GM19463 (cell line): ENCODE results near the gene LRBA.
A peak's percentile ranks its signal among the peaks of the same experiment; 100 is the strongest.
"Not testable (repeated sequence)": the region's sequence is repeated elsewhere in the genome, so short reads cannot be mapped to it uniquely, and the experiment has no call there.

ENCODE experiments used
- ATAC-seq: cut with Tn5 transposase; IDR thresholded peaks from one replicate; pipeline ENCODE4 v1.9.1; 2021; ENCODE audit warnings: mild to moderate bottlenecking, moderate library complexity; ENCODE audit not compliant: unreplicated experiment

LRBA gene

DNA sequence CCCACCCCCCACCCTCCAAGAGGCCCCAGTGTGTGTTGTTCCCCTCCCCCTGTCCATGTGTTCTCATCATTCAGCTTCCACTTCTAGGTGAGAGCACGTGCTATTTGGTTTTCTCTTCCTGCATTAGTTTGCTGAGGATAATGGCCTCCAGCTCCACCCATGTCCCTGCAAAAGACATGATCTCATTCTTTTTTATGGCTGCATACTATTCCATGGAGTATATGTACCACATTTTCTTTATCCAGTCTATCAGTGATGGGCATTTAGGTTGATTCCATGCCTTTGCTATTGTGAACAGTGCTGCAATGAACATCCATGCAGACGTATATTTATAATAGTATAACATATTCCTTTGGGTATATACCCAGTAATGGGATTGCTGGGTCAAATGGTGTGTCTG is 628.7 kb downstream of the LRBA start:
- not testable (repeated sequence) for ATAC-seq

DNA sequence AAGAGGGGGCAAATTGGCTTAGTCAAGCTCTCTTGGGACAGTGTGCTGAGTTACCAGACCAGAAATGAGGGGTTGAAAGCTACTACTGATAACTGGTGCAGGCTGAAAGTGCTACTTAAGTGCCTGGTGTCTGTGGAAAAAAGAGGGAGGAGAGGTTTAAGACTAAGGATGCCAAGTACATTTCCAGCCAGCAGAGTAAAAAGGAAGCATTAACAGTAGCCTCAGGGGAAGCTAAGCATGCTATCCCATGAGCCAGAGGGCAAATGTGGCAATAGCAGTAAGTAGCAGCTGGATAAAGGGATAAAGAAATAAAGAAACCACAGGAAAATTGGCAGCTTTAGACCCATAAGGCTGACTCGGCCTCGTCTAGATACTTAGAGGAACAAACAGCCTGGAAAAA is 629.5 kb downstream of the LRBA start:
- ATAC-seq: no peak

DNA sequence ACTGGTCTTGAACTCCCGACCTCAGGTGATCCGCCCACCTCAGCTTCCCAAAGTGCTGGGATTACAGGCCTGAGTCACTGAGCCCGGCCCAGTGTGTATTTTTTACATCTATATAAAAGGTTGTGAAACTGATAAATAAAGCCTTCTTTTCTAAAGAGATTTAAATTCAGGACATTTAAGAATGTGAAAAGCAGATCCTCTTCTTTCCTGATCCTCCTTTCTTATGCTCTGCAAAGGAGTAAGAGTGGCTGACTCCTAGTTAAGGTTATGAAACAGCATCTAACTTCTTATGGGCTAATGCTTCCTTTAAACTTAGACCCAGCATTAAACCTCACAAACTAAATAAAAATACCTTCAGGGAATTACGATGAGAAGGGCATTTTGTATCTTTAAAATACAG is 630.8 kb downstream of the LRBA start:
- no peak for ATAC-seq

DNA sequence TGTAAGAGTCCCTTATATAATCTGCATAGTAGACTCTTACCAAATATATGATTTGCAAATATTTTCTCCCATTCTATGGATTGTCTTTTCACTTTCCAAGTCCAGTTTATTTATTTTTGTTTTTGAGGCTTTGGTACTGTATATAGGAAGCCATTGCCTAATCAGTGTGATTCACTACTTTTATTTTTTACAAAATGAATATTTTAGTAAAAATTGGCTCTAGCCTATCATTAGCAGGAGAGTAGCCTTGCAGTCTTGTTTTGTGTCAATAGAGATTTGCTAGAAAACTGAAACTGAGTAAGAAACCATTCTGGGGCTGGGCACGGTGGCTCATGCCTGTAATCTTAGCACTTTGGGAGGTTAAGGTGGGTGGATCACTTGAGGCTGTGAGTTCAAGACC is 633.1 kb downstream of the LRBA start:
- no peak for ATAC-seq

DNA sequence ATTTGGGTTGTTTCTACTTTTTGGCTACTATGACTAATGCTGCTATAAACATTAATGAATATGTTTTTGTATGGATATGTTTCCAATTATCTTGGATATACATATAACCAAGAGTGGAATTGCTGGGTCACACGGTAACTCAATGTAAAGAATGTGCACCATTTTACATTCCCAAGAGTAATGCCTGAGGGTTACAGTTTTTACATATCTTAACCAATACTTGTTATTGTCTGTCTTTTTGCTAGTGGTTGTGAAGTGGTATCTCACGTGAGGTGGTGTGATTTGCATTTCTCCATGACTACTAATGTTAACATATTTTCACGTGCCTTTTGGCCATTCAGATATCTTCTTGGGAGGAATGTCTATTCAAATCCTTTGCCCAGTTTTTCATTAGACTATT is 633.5 kb downstream of the LRBA start:
- ATAC-seq: no peak

DNA sequence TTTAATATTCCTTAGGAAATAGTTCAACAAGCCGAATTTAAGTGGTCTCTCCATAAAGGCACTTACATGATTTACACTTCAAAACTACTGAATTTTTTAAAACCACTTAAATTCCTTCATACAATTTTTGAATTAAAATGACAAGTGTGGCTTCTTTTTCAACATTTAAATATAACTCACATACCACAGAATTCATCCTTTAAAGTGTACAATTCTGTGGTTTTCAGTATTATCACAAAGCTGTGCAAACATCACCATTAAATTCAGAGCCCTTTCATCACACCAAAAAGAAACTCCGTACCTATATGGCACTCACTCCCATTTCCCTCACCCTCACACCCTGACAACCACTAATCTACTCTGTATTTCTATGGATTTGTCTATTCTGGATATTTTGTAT is 634.0 kb downstream of the LRBA start:
- no peak for ATAC-seq

DNA sequence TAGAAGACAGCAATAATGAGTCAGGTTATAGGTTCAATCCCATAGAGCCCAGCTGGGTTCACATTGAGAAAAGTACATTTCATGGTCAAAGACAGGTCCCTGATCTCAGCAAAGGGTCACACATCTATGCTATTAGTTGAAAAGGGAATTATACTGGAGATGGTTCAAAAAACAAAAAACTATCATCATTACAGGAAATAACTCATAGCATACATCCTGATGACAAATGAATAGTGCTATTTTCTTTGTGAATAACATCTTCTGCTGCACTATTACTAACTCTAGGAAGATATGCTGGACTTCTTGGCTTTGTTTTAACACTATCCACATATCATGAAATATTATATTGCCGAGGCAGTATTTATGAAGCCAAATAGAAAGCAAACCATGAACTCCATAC is 635.6 kb downstream of the LRBA start:
- ATAC-seq: no peak

DNA sequence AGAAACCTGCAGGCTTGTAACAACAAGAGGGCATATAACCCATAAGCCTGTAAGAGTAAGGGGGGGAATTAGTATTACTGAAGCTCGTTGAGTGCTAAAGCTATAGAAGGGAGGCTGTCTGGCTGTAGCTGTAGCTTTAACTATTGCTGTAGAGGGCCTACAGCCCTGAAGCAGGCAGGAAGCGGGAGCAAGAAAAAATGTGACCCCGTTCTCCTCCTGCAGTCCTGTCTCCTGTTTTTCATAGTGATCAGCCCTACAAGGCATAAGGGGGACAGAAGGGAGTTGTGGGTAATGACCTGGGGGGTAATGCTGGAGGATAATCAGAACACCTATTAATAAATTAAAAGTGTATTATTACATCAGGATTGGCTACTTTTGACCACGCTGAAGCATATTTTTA is 640.1 kb downstream of the LRBA start:
- ATAC-seq: no peak

DNA sequence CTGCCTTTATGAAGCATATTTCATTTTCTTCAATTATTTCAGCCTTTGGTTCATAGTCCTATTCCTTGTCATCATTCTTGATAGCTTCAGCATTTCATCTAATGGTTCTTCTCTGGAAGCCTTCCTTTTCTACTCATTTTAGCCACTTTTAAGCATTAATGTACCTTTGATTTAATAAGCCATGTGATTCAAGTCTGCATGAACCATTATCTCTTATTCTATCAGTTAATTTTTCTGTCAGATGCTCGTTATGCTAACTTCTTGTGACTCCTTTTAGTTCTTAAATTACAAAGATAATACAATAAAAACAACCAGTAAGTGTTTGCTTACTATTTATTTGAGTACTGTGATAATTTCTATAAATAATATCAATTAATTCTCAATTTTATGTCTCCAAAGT is 643.2 kb downstream of the LRBA start:
- ATAC-seq: no peak

DNA sequence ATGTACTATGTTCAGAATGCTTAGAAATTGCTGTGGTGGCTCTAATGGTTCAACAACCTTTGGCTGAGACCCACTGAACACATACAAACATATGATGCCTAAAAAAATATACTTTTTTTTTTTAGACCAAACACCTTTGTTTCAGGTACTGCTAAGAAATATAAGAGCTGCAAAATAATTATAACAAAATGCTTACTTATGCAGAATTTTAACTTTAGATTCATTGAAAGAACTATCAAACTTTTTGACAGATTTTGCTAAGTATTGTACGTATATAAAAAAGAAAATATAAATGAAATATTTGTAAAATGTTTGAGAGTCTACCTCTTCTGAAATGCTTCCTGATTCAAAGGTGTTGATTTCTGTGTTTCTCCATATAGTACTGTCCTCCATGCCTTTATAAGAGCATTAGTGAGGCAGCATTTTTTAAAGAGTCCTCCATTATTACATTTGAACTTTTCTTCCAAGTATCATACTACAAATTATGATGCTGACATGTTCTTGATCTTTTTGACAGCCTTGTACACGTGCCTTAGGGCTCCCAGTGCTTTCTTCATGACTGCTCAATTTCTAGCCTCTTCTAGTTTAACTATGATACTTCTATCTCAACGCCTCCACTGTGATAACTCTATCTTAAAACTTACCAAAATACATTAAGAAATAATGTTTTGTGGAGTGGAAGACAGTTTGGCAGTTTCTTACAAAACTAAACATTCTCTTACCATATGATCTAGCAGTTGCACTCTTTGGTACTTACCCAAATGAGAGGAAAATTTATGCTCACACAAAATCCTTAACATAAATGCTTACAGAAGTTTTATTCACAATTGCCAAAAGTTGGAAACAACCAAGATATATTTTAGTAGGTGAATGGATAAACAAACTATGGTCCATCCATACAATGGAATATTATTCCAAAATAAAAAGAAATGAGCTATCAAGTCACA is 645.4 kb downstream of the LRBA start:
- no peak for ATAC-seq

DNA sequence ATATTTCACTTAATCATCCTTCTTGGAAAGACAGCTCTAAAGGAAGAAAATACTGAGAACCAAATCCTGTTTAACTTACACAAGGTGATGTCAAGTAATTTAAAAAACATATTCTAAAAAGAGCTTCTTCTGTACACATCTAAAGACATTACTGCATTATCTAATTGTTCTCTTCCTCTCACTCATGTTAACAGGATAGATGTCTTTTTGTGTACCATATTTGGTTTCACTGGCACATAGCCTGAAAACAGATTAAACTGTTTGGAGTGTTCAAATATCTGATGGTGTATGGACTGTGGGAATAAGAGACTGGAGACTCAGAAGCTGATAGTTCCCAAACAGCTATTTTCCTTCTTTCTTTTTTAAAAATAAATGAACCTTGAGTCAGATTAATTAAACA is 646.4 kb downstream of the LRBA start:
- ATAC-seq: no peak

DNA sequence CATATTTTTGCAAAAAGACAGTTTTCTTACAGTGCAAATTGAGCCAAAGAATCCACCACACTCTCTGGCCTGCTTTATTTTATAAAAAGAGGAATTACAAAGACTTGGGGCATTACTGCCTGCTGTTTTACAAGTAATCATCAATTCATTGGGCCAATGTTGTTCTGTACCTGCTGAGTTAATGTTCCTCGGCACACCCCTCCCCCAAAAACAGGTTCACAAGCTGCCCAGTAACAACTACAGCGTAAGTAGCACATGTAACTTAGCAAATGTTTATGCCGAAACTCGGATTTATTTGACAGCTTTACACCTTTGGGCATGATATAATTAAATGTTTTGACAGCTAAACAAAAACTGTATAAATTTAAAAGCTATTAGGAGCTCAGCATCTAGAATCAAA is 647.8 kb downstream of the LRBA start:
- ATAC-seq: no peak

DNA sequence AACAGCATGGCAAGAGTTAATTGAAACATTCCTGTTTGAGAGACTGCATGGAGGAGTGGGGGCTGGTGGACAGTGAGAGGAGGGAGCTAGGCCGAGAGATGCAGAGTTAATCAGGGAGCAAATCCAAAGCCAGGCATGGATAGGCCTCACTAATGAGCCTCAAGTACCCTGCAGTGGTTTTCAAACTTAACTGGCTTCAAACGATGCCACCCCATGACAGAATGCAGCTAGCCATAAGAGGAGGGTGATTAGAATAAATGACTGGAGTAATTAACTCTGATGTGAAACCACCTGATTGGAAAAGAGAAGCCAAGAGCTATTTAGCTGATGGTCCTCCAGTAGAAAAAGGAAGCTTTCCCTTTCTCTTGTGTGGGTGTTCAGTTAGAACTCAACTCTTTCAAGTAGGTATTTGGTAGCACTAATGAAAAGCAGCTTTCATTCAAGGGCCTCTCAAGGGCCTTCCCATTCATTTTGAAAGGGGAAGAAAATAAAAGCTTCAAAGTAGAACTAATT is 648.5 kb downstream of the LRBA start:
- ATAC-seq: peak; percentile 85

DNA sequence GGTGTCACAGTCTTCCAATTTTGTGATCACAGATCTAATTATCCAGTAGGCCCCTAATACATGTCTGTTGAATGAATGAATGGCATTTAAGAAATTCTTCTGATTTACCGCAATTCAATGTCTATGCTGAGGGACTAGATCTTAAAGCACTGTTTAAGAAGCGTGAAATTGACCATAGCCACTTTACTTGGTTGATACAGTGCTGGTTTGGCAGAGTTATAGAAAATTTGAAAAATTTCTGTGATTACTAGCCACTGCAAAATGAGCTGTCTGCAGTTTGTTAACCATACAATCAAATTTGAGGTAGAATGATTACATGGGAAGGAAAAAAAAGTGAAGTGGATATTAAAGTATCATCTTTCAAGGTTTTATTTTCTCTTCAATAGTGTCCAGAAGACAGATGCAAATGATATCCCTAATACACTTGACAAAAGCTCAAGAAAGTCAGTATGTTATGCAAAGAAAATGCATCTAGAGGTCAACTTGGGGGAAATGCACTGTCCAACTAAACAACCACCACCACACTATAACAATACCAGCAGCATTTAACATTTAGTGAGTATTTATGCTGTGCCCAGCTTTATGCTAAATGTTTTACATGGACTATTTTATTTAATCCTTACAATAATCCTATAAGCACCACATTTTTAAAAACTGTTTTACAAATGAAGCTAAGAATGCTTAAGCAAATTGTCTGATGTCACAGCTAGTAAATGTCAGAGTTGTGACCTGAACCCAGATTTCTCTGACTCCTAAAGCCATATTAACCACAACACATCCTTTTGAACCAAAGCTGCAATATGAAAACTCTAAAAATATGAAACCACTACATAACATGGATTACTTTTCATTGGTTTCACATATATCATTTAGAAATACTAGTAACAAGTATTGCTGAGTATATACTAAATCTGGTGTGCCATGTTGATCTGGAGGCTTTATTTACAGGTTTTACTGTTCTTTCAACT is 651.1 kb downstream of the LRBA start:
- no peak for ATAC-seq

DNA sequence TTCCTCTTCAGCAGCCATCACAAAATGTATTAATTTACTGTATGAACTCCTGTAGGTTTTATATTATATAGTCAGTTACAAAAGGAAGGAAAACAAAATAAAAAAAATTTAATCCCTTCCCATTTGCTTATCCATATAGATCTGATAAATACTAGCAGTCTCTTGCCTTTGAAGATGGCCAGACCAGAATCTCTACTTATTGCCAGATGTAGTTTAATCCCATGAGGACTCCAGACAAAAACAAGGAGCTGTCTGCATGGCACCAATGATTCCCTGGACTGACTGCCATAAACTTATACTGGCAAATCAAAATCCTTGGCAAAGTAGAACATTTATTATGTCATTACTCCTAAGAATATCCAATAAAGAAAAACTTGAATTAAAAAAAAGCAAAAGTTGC is 656.4 kb downstream of the LRBA start:
- ATAC-seq: no peak

DNA sequence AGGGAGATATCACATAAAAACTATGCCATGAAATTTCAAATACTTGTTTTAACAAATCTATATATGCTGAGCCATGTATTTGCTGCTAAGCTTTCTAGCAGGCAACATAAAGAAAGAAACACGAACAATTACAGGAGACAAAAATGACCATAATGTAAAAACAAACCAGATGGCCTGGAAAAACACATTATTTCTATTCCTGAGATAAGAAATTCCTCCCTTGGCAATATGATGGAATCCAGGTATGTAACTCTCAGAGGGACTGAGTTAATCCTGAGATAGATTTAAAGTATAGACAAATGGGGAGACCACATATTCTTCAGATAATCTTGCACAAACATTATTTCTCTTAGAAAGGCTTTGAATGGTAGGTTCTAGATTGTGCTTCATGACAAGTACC is 657.3 kb downstream of the LRBA start:
- ATAC-seq: no peak

DNA sequence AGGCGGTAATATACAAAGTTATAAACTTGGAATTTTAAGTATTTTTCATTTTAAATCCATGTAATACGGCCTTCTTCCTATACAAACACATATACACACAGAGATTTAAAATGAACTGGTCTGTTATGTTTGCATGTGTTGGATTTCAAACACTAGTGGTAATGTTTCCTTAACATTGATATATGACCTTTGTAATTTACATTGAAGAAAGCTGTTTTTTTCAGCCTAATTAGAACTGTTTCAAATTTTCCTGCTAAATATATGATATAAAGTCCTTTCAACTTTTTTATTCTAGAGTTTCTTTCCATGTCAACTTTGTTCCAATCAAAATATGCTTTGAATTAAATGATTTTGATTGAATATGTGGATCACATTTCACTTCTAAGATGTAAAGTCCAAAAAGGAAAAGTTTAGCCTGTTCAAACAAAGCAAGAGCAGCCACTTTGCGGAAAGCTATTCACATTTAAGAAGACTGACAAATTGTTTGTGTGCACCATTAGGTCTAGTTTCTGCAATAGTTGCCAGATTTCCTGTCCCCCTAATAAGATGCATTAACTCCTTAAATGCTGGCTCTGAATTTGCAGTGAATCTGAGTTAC is 659.1 kb downstream of the LRBA start:
- ATAC-seq: no peak

DNA sequence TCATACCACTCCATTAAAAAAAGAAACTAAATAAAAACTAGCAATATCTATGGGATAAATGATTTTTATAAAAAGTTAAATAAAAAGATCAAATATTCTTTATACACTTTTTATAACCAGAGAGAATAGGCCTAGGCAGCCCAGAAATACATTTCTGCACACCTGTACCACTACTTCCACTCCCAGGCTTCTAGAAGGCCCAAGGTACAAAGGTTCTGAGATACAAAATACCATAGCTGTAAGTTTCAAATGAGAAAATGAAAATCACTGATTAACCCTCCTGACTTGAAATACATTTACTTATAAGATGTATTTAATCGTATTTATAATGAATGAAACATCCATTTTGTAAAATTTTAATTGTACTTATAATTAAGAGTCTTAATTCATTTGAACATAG is 659.7 kb downstream of the LRBA start:
- no peak for ATAC-seq

DNA sequence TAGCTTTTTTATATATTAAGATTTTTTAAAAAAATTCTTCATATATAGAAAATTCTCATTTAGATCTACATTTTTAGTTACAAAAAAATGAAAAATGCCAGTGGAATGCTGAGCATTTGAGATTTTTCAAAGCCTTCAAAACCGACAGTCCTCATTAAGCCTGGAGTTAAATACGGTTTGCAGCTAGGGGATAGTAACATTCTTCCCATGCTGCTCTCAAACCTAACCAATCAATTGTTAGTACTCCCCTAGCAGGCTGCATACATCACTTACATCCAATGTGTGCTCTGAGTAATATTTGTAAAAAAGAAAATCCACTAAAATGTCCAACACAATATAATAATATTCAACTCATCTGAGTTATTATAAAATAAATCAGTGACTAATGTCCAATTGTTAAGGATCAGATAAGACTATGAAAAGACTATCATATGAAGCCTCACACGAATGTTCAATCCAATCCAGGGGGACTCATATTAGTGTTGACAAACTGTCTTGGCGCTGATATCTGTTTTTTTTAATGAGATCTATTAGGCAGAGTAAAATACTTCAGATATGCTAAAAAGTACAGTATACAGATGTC is 660.8 kb downstream of the LRBA start:
- no peak for ATAC-seq

DNA sequence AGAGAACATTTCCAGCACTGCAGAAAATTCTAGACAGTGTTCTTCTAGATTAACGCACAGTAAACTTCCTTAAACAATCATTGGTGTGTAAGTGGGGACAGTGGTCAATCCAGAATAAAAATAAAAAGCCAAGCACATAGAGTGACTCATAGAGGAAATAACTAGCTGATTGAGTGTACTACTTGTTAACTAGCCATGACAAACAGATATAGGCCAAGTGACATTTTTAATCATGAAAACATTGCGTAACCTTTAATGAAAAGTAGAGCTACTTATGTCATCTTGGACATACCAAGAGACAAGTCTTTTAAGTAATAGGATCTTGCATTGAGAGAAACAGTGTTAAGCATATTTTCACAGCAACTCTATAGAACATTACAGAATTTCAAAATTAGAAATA is 667.0 kb downstream of the LRBA start:
- ATAC-seq: no peak

DNA sequence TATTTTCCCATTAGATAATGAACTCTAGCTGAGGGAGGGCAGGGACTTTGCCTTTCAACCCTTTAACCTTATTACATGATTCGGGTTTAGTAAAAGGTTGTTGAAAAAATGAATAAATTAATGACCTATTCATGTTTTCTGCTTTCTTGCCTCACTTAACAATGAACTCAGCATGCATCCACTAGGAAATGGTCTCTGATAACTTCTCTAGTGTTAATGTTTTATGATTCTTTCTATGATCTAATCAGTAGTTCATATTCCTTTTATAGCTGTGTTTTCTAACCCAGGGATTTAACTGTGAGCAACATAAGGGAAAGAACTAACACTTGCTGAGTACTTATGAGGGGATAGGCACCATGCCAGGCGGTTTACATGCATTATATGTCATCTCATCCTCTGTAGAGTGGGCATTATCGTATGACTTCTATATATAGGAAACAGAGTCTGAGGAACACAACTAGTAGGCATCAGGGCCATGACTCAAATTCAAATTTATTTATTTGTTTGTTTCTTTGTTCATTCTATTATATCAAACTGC is 669.8 kb downstream of the LRBA start:
- no peak for ATAC-seq
